Effector memory CD4-positive, alpha-beta T cell (primary cell): ENCODE results near the gene ACTL7B.

ENCODE experiments used
- DNase-seq, 3 donors: peaks; one replicate each; pipeline ENCODE4 v3.0.0-alpha.2; 2020
- H3K27ac ChIP-seq: 2 replicates; pipeline ENCODE4 v1.7.0; 2013; ENCODE audit warnings: mild to moderate bottlenecking, low read length, moderate library complexity; ENCODE audit not compliant: insufficient read depth, poor library complexity, severe bottlenecking
- H3K27me3 ChIP-seq: replicated peaks from 2 replicates; pipeline ENCODE4 v1.7.0; 2013; ENCODE audit warnings: mild to moderate bottlenecking, low read length; ENCODE audit not compliant: insufficient read depth, control insufficient read depth, poor library complexity, severe bottlenecking
- H3K36me3 ChIP-seq: 2 replicates; pipeline ENCODE4 v1.7.0; 2013; ENCODE audit warnings: mild to moderate bottlenecking, low read length, moderate library complexity; ENCODE audit not compliant: control insufficient read depth, insufficient read depth
- H3K4me1 ChIP-seq: 2 replicates; pipeline ENCODE4 v1.7.0; 2013; ENCODE audit warnings: low read length, mild to moderate bottlenecking; ENCODE audit not compliant: control insufficient read depth, insufficient read depth, poor library complexity, severe bottlenecking
- H3K4me3 ChIP-seq: 2 replicates; pipeline ENCODE4 v1.7.0; 2013; ENCODE audit warnings: low read length, low read depth, mild to moderate bottlenecking; ENCODE audit not compliant: insufficient read depth, poor library complexity, severe bottlenecking
- H3K9me3 ChIP-seq: 2 replicates; pipeline ENCODE4 v1.7.0; 2013; ENCODE audit warnings: mild to moderate bottlenecking, low read length, moderate library complexity; ENCODE audit not compliant: control insufficient read depth

Gene ACTL7B

DNA sequence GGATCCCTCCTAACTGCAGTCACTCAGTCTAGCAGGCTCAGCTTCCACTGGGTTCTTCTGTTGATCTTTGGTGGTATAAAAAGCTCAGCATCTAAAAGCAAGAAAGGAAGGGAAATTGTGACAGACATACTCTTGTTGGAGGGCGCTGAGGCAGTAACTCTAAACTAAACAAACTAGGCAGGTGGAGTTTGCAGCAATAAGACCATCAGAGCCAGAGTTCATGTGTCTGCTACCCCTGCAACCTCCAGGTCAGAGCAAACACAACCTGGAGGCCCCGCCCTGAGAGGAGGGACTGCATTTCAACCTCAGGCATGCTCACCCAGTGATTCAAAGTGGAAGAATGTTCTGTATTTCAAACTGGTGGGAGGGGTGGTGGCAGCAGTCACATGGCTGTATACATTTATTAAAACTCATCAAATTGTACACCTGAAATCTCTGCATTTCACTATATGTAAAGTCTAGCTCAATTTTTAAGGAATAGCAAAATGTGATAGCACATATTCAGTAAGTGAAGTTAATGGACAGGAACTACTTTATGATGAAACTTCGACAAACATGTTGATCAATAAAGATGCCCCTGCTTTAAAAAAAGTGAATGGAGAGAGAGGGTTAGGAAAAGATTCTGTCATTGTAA is 13.4 kb upstream of the ACTL7B start:
- no peaks in the 10 kb centered on the region for H3K27me3 ChIP-seq
- no peak for DNase-seq
- H3K4me1 ChIP-seq, result no peaks in the 10 kb centered on the region
- H3K27ac ChIP-seq, result no peak overlapping the region
- H3K9me3 ChIP-seq, result no peaks in the 10 kb centered on the region
- H3K4me3 ChIP-seq, result no peak overlapping the region
- peaks cover 26% of the 10 kb centered on the region for H3K36me3 ChIP-seq

DNA sequence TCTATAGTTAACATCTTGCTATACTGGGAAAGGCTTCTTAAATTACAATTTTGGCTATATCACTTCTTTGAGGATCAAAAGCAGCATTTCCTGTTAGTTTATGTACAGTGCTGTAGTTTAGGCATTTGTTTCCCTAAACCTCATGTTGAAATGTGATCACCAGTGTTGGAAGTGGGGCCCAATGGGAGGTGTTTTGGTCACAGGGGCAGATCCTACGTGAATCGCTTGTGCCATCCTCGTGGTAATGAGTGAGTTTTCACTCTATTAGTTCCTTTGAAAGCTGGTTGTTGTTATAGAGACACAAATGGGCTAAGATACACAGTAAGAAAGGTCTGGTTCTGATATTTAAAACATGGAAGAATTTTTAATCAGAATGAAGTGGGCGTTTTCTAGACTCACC is 12.0 kb upstream of the ACTL7B start:
- Histone ChIP-seq H3K4me3 (no peak overlapping the region), H3K27ac (no peak overlapping the region), H3K9me3 (no peaks in the 10 kb centered on the region), H3K36me3 (peaks cover 15% of the 10 kb centered on the region), H3K4me1 (no peaks in the 10 kb centered on the region), H3K27me3 (no peaks in the 10 kb centered on the region)
- no peak for DNase-seq

DNA sequence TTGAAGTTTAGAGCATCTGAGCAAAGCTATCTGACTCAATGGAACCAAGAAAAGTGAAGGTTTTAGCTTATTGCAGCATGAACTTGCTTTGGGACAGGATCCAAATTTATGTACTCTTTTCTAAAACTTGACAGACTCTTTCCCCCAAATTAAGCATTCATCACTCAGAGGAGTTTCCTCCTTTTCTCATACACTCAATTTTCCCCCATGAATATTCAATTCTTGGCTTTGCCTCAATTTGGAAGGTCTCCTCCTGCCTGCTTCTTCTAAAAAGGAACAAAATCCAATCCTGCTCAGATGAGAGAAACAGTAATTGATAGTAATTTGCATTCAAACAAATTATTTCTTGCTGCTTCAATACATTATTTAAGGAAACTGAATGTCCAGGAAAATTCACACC is 11.3 kb upstream of the ACTL7B start:
- H3K36me3 ChIP-seq, result peaks cover 12% of the 10 kb centered on the region
- H3K27me3 ChIP-seq, result no peaks in the 10 kb centered on the region
- H3K9me3 ChIP-seq, result no peaks in the 10 kb centered on the region
- DNase-seq, result no peak
- H3K4me1 ChIP-seq, result no peaks in the 10 kb centered on the region
- H3K27ac ChIP-seq, result no peak overlapping the region
- no peak overlapping the region for H3K4me3 ChIP-seq

DNA sequence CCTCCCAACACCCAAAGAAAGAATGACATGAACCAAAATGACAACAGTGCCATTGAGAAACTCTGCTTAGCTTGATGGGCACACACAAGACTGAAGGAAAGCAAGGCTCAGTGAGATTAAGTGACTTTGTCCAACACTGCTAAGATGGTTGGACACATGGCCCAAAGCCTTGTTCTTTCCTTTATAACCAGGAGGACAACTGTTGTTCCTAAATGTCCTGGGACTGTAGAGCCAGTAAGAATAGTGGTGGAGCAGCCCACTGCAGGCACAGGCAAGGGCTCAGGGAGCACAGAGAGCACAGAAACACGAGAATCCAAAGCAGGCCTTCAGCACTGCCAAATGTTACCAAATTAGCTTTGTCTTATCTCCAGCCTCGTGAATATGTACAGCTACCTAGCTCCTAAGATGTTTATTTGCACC is 10.2 kb upstream of the ACTL7B start:
- DNase-seq, result no peak
- Histone ChIP-seq H3K27me3 (no peaks in the 10 kb centered on the region), H3K4me3 (no peak overlapping the region), H3K9me3 (no peaks in the 10 kb centered on the region), H3K4me1 (no peaks in the 10 kb centered on the region), H3K27ac (no peak overlapping the region), H3K36me3 (peaks cover 6% of the 10 kb centered on the region)

DNA sequence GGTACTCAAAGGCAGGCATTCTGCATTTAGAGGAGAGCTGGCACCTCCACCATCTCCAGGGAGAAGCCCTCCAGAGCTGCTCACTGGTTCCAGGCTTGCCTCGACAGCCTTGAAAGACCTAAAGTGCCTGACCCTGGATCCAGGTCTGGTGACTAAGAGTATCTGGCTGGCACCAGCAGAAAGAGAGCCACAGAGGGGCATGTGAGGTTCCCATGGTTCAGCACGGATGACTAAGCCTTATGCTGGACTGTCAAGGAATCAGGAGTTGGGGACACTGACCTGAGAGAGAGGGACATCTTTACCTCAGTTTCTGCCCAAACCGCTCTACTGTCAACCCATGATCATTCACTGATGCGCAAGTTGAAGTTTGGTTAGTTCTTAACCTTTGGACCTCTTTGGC is 9.3 kb upstream of the ACTL7B start:
- no peak overlapping the region for H3K4me3 ChIP-seq
- H3K27ac ChIP-seq, result no peak overlapping the region
- no peaks in the 10 kb centered on the region for H3K9me3 ChIP-seq
- H3K36me3 ChIP-seq, result peaks cover 6% of the 10 kb centered on the region
- no peaks in the 10 kb centered on the region for H3K4me1 ChIP-seq
- DNase-seq, result no peak
- no peaks in the 10 kb centered on the region for H3K27me3 ChIP-seq

DNA sequence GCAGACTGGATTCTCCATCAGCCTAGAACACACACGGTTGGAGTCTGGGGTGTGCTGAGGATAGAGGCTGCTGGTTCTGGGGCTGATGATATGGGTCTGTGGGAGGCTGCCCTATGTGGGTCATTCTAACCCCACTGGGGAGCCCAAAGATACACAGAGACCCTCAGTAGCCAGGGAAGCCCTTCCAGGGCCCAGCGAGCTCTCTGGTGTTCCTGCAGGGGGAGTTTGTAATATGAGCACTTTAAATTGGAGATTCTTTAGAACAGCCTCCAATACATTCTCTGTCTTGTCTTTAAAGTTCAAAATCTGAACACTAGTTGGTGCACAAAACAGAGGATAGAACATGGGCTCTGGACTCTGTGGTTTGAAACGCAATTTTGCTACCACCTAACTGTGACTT is 8.7 kb upstream of the ACTL7B start:
- Histone ChIP-seq H3K9me3 (no peaks in the 10 kb centered on the region), H3K4me3 (no peak overlapping the region)
- no peak for DNase-seq

DNA sequence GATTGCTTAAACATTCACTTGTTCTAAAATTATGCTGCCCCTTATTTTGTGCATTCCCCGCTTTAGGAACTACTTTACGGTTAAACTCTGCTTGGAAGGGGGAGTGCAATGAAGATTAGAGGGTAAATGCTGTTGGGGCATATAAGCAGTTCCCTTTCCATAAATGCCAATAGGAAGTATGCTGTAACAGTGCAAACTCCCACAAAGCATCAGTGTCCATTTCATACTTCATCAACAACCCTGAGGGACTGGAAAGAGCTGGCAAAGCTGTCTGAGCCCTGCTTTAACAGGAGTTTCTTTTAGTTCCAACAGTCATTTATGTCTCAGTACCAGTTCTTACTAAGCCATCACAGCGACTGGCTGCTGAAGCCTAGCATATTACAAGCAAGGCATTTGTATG is 8.1 kb upstream of the ACTL7B start:
- peaks cover 6% of the 10 kb centered on the region for H3K36me3 ChIP-seq
- no peaks in the 10 kb centered on the region for H3K9me3 ChIP-seq
- H3K27ac ChIP-seq, result no peak overlapping the region
- H3K4me3 ChIP-seq, result no peak overlapping the region
- DNase-seq, result no peak
- no peaks in the 10 kb centered on the region for H3K4me1 ChIP-seq
- no peaks in the 10 kb centered on the region for H3K27me3 ChIP-seq

More for the DNA sequence above, 8.7 kb upstream of the ACTL7B start:
- Histone ChIP-seq H3K4me1 (no peaks in the 10 kb centered on the region), H3K27me3 (no peaks in the 10 kb centered on the region), H3K36me3 (peaks cover 6% of the 10 kb centered on the region), H3K27ac (no peak overlapping the region)

DNA sequence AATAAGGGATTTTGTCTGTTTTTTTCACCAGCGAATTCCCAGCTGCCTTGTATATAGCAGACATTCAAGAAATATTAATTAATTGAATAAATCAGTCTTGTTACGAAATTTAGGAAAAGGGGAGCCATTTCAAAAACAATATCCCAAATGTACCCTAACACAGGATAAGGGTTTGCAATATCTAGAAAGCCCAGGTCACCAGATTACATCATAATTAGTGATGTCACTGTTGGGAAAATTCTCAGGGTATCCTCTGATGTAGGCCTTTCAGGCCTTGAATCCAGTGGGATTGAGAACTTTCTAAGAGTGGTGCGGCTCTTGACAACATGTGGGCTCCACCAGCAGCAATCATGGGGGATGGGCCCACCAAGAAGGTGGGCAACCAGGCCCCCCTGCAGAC is 6.2 kb upstream of the ACTL7B start, which contains the start of gene ACTL7A:
Gene ACTL7A (plus strand): TSS at position 270 of the 400 bp plus-strand sequence. CDS start 57 bp downstream, at position 327.
- Histone ChIP-seq H3K9me3 (no peaks in the 10 kb centered on the region), H3K36me3 (no peaks in the 10 kb centered on the region), H3K4me1 (no peaks in the 10 kb centered on the region), H3K27ac (no peak within 1 kb of the TSS), H3K4me3 (no peak within 1 kb of the TSS), H3K27me3 (no peaks in the 10 kb centered on the region)
- no peak for DNase-seq

DNA sequence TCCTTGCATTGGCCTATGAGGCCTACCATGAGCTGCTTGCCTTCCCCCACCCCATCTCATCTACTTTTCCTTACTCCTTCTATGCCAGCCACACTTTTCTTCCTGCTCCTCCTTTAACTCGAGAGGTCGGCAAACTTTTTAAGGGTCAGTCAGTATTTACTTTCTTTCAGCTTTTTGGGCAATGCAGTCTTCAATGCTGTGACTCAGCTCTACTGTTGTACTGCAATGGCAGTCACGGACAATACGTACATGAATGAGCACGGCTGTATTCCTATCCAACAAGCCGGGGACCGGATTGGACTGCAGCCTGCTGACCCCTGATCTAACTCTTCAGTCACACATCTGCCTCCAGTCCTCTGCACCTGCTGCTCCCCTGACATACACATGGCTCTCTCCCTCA is 5.7 kb upstream of the ACTL7B start:
- Histone ChIP-seq H3K27ac (no peak overlapping the region), H3K4me3 (no peak overlapping the region), H3K27me3 (no peaks in the 10 kb centered on the region), H3K4me1 (no peaks in the 10 kb centered on the region), H3K36me3 (no peaks in the 10 kb centered on the region), H3K9me3 (no peaks in the 10 kb centered on the region)
- DNase-seq, result no peak

DNA sequence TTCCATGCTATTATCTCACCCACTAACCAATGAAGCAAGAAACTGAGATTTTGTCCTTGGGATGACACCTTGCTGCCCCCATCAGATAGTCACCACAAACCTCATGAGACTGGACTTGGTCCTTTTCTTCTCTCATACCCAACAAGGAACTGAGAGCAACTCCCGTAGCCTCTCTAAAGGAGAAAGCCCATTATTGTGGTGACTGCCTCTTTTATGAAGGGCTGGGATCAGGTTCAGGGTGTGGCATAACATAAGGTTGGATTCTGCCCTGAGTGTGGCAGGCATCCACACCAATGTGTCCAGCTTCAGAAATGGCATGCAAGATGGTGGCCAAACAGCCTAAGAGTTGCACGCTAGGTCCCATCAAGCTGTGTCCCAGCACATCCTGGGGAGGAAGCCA is 5.0 kb upstream of the ACTL7B start:
- H3K4me1 ChIP-seq, result no peaks in the 10 kb centered on the region
- no peaks in the 10 kb centered on the region for H3K27me3 ChIP-seq
- DNase-seq, result no peak
- no peaks in the 10 kb centered on the region for H3K36me3 ChIP-seq
- no peak overlapping the region for H3K4me3 ChIP-seq
- no peaks in the 10 kb centered on the region for H3K9me3 ChIP-seq
- H3K27ac ChIP-seq, result no peak overlapping the region
